Gastrocnemius medialis (tissue), 4 donors: ENCODE measurements around the gene SERTAD4. TPM values are rescaled to one million over a fixed set of nuclear protein-coding genes. Genes with fewer than 3 reads are reported as not detected.

Experiments
- ATAC-seq, 2 donors: fragments of 150-250 bp; one replicate each; pipeline ENCODE4 v1.9.1; 2016
- DNase-seq, 2 donors: peaks; one replicate each; pipeline ENCODE4 v3.0.0-alpha.2; 2019
- H3K27ac ChIP-seq, 4 donors: fragments of 200-600 bp; sonication (generic); 1 replicate in 1 of 4; 2 replicates in 3 of 4; pipeline ENCODE4 v1.5.1; 2016 to 2018; ENCODE audit warnings: mild to moderate bottlenecking in 2 of 4, moderate library complexity in 1 of 4
- H3K27me3 ChIP-seq, 3 donors: fragments of 200-600 bp; sonication (generic) in 2 of 3; 1 replicate in 1 of 3; 2 replicates in 2 of 3; pipeline versions ENCODE4 v1.5.1 to v1.6.0; 2016 to 2019; ENCODE audit warnings: mild to moderate bottlenecking in 1 of 3, moderate library complexity in 1 of 3
- H3K36me3 ChIP-seq, 2 donors: fragments of 200-600 bp; sonication (generic) in 1 of 2; one replicate each; pipeline ENCODE4 v1.5.1; 2017 to 2018
- H3K4me1 ChIP-seq, 2 donors: fragments of 200-600 bp; sonication (generic) in 1 of 2; one replicate each; pipeline ENCODE4 v1.5.1; 2016 to 2017; ENCODE audit warnings: mild to moderate bottlenecking in 2 of 2
- H3K4me3 ChIP-seq, 4 donors: fragments of 200-600 bp; sonication (generic) in 3 of 4; 1 replicate in 1 of 4; 2 replicates in 3 of 4; pipeline ENCODE4 v1.5.1; 2016 to 2019; ENCODE audit warnings: mild to moderate bottlenecking in 2 of 4
- H3K9me3 ChIP-seq, 3 donors: fragments of 200-600 bp; sonication (generic) in 2 of 3; 1 replicate in 1 of 3; 2 replicates in 2 of 3; pipeline ENCODE4 v1.5.1; 2016 to 2019
- CTCF ChIP-seq, 5 experiments: fragments of 450-650 bp in 3 of 5; fragments of 200-600 bp in 2 of 5; sonication (generic) in 2 of 5; IDR thresholded peaks in 4 of 5; conservative IDR thresholded peaks in 1 of 5; 1 replicate in 4 of 5; 2 replicates in 1 of 5; pipeline ENCODE4 v1.5.1; 2016 to 2019; ENCODE audit warnings: antibody characterized with exemption in 5 of 5, mild to moderate bottlenecking in 3 of 5, moderate library complexity in 3 of 5
- POLR2A ChIP-seq, 2 donors: fragments of 450-650 bp; IDR thresholded peaks; one replicate each; pipeline ENCODE4 v1.6.1; 2017; ENCODE audit warnings: antibody characterized with exemption in 2 of 2, mild to moderate bottlenecking in 2 of 2, moderate library complexity in 2 of 2
- in situ Hi-C, 4 donors: fragments of 200-750 bp; cut with MboI; loops; one replicate each; pipeline versions ENCODE4 v1.15.0 to v1.8.0; 2017; ENCODE audit warnings: low sequenced_read_pairs in 4 of 4
- intact Hi-C: fragments of 100-400 bp; cut with DNase I; formaldehyde crosslinking; loops from one replicate; pipeline ENCODE4 v1.15.1; 2023; ENCODE audit warnings: low total_unique reads
- total RNA-seq, 4 donors: library from RNA; depleted of rRNA; stranded (reverse); fragments of >200 nt; gene quantifications; one replicate each; pipeline versions ENCODE4 v1.1.0 to v1.2.3, GENCODE V29; 2016

The SERTAD4 gene
- total RNA-seq, 4 donors from 2014 or later = 0.10 to 0.41 (median 0.16) TPM; not detected in 1

DNA sequence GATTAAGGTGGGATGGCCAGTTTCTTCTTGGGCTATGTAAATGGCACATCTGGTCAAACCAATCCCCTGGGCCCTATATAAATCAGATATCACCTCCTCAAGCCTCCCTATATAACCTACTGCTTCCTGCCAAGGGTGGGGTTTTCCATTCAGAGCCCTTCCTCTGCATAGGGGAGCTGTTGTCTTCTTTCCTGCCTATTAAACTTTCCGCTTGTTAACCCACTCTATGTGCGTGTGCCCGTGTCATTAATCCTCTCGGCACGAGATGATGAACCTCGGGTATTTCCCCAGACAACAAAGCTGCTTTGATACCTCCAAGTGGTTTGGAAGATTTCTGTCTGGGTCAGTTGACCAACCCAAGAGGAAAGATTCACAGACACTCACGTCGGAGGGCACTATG, 19.3 kb upstream of the SERTAD4 start:
- H3K9me3 ChIP-seq = no peaks in the 10 kb centered on the region
- intact Hi-C loops = no loop called here

DNA sequence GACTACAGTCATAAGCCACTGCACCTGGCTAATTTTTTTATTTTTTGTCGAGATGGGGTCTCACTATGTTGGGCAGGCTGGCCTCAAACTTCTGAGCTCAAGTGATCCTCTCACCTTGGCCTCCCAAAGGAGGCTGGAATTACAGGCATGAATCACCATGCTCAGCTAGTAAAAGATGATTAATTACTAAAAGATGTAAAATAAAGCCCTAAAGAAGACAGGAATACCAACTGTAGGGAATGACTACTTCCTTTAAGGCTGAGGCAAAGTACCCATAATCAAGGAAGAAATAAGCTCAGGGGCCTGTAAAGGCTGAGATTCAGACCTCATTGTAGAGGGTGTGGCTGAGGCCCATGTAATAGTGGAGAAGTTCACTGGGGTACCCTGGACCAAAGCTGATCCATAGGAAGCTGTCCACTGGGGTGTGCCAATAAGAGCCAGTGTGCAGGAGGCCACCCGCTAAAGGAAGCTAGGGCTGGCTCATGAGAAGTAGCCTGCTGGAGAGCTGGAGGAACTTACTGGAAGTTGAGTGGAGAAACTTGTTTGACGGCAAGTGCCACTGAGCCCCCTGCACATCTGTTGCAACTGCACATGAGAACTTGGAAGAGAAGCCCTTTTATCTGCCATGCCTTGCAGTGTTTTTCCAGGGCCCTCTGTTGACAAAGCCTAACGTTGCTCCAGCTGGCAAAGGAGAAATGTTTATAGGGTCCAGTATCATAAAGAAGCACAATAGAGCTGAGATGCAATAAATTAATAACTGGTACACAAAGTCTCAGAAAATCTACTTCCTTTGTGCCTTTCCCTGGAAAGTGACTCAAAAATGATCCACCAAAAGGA, 17.8 kb upstream of the SERTAD4 start:
- Histone ChIP-seq H3K4me1 (no peaks in the 10 kb centered on the region), H3K27ac (no peak overlapping the region), H3K36me3 (no peaks in the 10 kb centered on the region), H3K27me3 (no peaks in the 10 kb centered on the region), H3K9me3 (no peaks in the 10 kb centered on the region), H3K4me3 (no peak overlapping the region)
- no peak for DNase-seq
- TF ChIP-seq POLR2A (IDR thresholded peaks at IDR 0.05) = no peak
- TF ChIP-seq CTCF (IDR thresholded peaks at IDR 0.05 in 4 of 5, conservative IDR thresholded peaks at IDR 0.05 in 1 of 5) = no peak
- intact Hi-C loops = no loop called here
- in situ Hi-C loops = no loop called here
- no peak for ATAC-seq

More for the DNA sequence above, 19.3 kb upstream of the SERTAD4 start:
- no peaks in the 10 kb centered on the region for H3K4me1 ChIP-seq
- H3K4me3 ChIP-seq = no peak overlapping the region
- TF ChIP-seq CTCF (IDR thresholded peaks at IDR 0.05 in 4 of 5, conservative IDR thresholded peaks at IDR 0.05 in 1 of 5) = no peak
- TF ChIP-seq POLR2A (IDR thresholded peaks at IDR 0.05) = no peak
- no peaks in the 10 kb centered on the region for H3K36me3 ChIP-seq
- no peak overlapping the region for H3K27ac ChIP-seq
- ATAC-seq (no peak), DNase-seq (no peak)
- no peaks in the 10 kb centered on the region for H3K27me3 ChIP-seq
- in situ Hi-C loops = no loop called here

DNA sequence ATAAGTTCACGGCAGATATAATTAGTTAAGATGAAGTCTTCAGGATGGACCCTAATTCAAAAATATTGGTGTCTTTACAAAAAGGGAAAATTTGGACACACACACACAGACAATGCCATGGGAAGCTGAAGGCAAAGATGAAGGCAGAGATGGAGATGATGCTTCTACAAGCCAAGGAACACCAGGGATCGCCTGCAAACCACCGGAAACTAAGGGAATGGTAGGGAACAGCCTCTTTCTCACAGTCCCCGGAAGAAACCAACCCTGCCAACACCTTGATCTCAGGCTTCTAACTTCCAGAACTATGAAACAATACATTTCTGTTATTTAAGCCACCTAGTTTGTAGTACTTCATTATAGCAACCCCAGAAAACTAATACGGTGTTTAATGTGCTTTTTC, 15.1 kb upstream of the SERTAD4 start:
- TF ChIP-seq CTCF (IDR thresholded peaks at IDR 0.05 in 4 of 5, conservative IDR thresholded peaks at IDR 0.05 in 1 of 5) (no peak), POLR2A (IDR thresholded peaks at IDR 0.05) (no peak)
- no peak for ATAC-seq
- Histone ChIP-seq H3K4me1 (no peaks in the 10 kb centered on the region), H3K36me3 (no peaks in the 10 kb centered on the region), H3K4me3 (no peak overlapping the region), H3K27me3 (no peaks in the 10 kb centered on the region), H3K27ac (no peak overlapping the region), H3K9me3 (no peaks in the 10 kb centered on the region)
- in situ Hi-C loops (no loop called here), intact Hi-C loops (no loop called here)
- no peak for DNase-seq

DNA sequence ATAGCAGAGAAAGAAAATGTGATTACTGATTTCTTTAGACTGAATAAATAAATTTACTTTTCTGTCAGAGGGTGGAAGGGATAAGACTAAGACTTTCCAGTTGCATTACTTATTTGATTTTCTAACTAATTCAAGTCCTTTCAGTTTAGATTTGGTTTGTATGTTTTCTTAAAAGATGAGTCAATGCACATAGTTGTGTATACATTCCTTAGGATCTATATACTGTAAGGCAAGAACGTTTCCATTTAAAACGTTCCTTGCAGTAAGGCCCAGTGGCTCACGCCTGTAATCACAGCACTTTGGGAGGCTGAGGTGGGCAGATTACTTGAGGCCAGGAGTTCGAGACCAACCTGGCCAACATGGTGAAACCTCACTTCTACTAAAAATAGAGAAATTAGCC, 14.5 kb upstream of the SERTAD4 start:
- intact Hi-C loops (no loop called here), in situ Hi-C loops (no loop called here)
- Histone ChIP-seq H3K27me3 (no peaks in the 10 kb centered on the region), H3K4me3 (no peak overlapping the region), H3K36me3 (no peaks in the 10 kb centered on the region), H3K4me1 (no peaks in the 10 kb centered on the region), H3K27ac (no peak overlapping the region), H3K9me3 (no peaks in the 10 kb centered on the region)
- no peak for DNase-seq
- TF ChIP-seq POLR2A (IDR thresholded peaks at IDR 0.05) (no peak), CTCF (IDR thresholded peaks at IDR 0.05 in 4 of 5, conservative IDR thresholded peaks at IDR 0.05 in 1 of 5) (no peak)
- no peak for ATAC-seq
